Liver (tissue), 9 donors: ENCODE results near the gene SP3. TPM values are rescaled to one million over a fixed set of nuclear protein-coding genes. Genes with fewer than 3 reads are reported as not detected.

ENCODE experiments used
- DNase-seq: peaks from one replicate; pipeline ENCODE4 v3.0.0-alpha.2; 2017; ENCODE audit warnings: low spot score
- H3K27ac ChIP-seq, 2 donors: one replicate each; pipeline ENCODE4 v1.7.0; 2013; ENCODE audit warnings: inconsistent platforms in 2 of 2, low read length in 2 of 2, control low read depth in 1 of 2, low read depth in 1 of 2, mild to moderate bottlenecking in 1 of 2
- H3K27me3 ChIP-seq, 4 donors: one replicate each; pipeline versions ENCODE4 v1.6.1 to v1.7.0; 2013; ENCODE audit warnings: low read length in 3 of 4, inconsistent platforms in 1 of 4, mild to moderate bottlenecking in 1 of 4, moderate library complexity in 1 of 4; ENCODE audit not compliant: control insufficient read depth in 4 of 4, insufficient read depth in 4 of 4
- H3K36me3 ChIP-seq, 4 donors: one replicate each; pipeline versions ENCODE4 v1.6.1 to v1.7.0; 2013; ENCODE audit warnings: low read length in 3 of 4, mild to moderate bottlenecking in 3 of 4, low read depth in 1 of 4, moderate library complexity in 1 of 4; ENCODE audit not compliant: control insufficient read depth in 4 of 4, insufficient read depth in 3 of 4
- H3K4me1 ChIP-seq, 4 donors: one replicate each; pipeline versions ENCODE4 v1.6.1 to v1.7.0; 2013; ENCODE audit warnings: low read length in 3 of 4, mild to moderate bottlenecking in 3 of 4, moderate library complexity in 1 of 4; ENCODE audit not compliant: control insufficient read depth in 4 of 4, insufficient read depth in 4 of 4
- H3K4me3 ChIP-seq, 3 donors: one replicate each; pipeline versions ENCODE4 v1.6.1 to v1.7.0; 2013; ENCODE audit warnings: low read length in 3 of 3, control low read depth in 1 of 3, low read depth in 1 of 3, mild to moderate bottlenecking in 1 of 3
- H3K9ac ChIP-seq, 2 donors: one replicate each; pipeline ENCODE4 v1.7.0; 2013; ENCODE audit warnings: low read length in 2 of 2, mild to moderate bottlenecking in 2 of 2, moderate library complexity in 2 of 2, control low read depth in 1 of 2, low read depth in 1 of 2
- H3K9me3 ChIP-seq, 4 donors: one replicate each; pipeline versions ENCODE4 v1.6.1 to v1.7.0; 2013; ENCODE audit warnings: low read length in 3 of 4; ENCODE audit not compliant: control insufficient read depth in 4 of 4
- ATF3 ChIP-seq: IDR thresholded peaks from 2 replicates; pipeline ENCODE4 v1.6.1; 2016; ENCODE audit warnings: antibody characterized with exemption
- CTCF ChIP-seq: fragments of 150-350 bp; IDR thresholded peaks from 2 replicates; pipeline ENCODE4 v1.5.1; 2017; ENCODE audit warnings: improper control_type of control experiment, low read depth, low read length; ENCODE audit not compliant: missing input control
- EGR1 ChIP-seq, 2 donors: IDR thresholded peaks; 2 replicates each; pipeline ENCODE4 v1.6.1; 2016 to 2018; ENCODE audit warnings: antibody characterized with exemption in 2 of 2, low read depth in 2 of 2
- FOXA1 ChIP-seq: IDR thresholded peaks from 2 replicates; pipeline ENCODE4 v1.6.1; 2016; ENCODE audit warnings: antibody characterized with exemption
- FOXA2 ChIP-seq: IDR thresholded peaks from 2 replicates; pipeline ENCODE4 v1.6.1; 2016; ENCODE audit warnings: antibody characterized with exemption
- GABPA ChIP-seq, 2 donors: IDR thresholded peaks in 1 of 2; conservative IDR thresholded peaks in 1 of 2; 2 replicates each; pipeline ENCODE4 v1.6.1; 2016; ENCODE audit warnings: antibody characterized with exemption in 2 of 2, mild to moderate bottlenecking in 1 of 2, moderate library complexity in 1 of 2
- HNF4A ChIP-seq, 2 donors: conservative IDR thresholded peaks; 2 replicates each; pipeline ENCODE4 v1.6.1; 2016; ENCODE audit warnings: antibody characterized with exemption in 2 of 2, mild to moderate bottlenecking in 2 of 2
- HNF4G ChIP-seq: IDR thresholded peaks from 2 replicates; pipeline ENCODE4 v1.6.1; 2016; ENCODE audit warnings: antibody characterized with exemption
- JUND ChIP-seq, 2 donors: IDR thresholded peaks; 2 replicates each; pipeline ENCODE4 v1.6.1; 2016; ENCODE audit warnings: antibody characterized with exemption in 2 of 2
- NR2F2 ChIP-seq: IDR thresholded peaks from 2 replicates; pipeline ENCODE4 v1.6.1; 2016; ENCODE audit warnings: antibody characterized with exemption
- RAD21 ChIP-seq, 2 donors: IDR thresholded peaks; 2 replicates each; pipeline ENCODE4 v1.6.1; 2016; ENCODE audit warnings: antibody characterized with exemption in 2 of 2, mild to moderate bottlenecking in 2 of 2
- REST ChIP-seq: IDR thresholded peaks from 2 replicates; pipeline ENCODE4 v1.6.1; 2016; ENCODE audit warnings: antibody characterized with exemption, mild to moderate bottlenecking
- RXRA ChIP-seq, 2 donors: IDR thresholded peaks; 2 replicates each; pipeline ENCODE4 v1.6.1; 2017 to 2018; ENCODE audit warnings: antibody characterized with exemption in 2 of 2, mild to moderate bottlenecking in 1 of 2
- TAF1 ChIP-seq: conservative IDR thresholded peaks from 2 replicates; pipeline ENCODE4 v1.6.1; 2016; ENCODE audit warnings: antibody characterized with exemption, mild to moderate bottlenecking
- YY1 ChIP-seq: IDR thresholded peaks from 2 replicates; pipeline ENCODE4 v1.6.1; 2016; ENCODE audit warnings: antibody characterized with exemption, mild to moderate bottlenecking
- ZBTB33 ChIP-seq: IDR thresholded peaks from 2 replicates; pipeline ENCODE4 v1.6.1; 2016; ENCODE audit warnings: antibody characterized with exemption
- WGBS: extraction: QIAGEN DNeasy Blood & Tissue Kit; methylation state at CpG from one replicate; pipeline ENCODE4 v1.1.7; 2013; 5-methylcytosine and 5-hydroxymethylcytosine counted together
- polyA plus RNA-seq, 2 donors: library from polyadenylated mRNA; stranded (reverse) in 1 of 2; unstranded in 1 of 2; fragments of 200-250 nt in 1 of 2; fragments of >200 nt in 1 of 2; fragmentation: Nextera tagmentation in 1 of 2; extraction: Ambion mirVana in 1 of 2; gene quantifications; one replicate each; pipeline versions ENCODE4 v1.2.1 to v1.2.3, GENCODE V29; 2013 to 2015
- total RNA-seq, 2 donors: library from RNA; depleted of rRNA; stranded (reverse); fragments of >200 nt; gene quantifications; one replicate each; pipeline ENCODE4 v1.2.3, GENCODE V29; 2014
- donor health status: healthy.
- donor health status: healthy.
- donor health status: healthy.
- donor health status: healthy.
- donor health status: healthy.

SP3 gene
- total and polyA plus RNA-seq, 4 donors, result 10.0 to 83.7 (median 33.2) TPM

- H3K27me3 ChIP-seq, result no peaks in the 10 kb centered on the region
- peak overlapping the region; percentile 98 to 100 for H3K27ac ChIP-seq
- WGBS, result 15% methylated on average over 4 of the region's 4 CpGs
- H3K36me3 ChIP-seq, result no peaks in the 10 kb centered on the region
- H3K4me1 ChIP-seq, result peaks cover 3 to 43% (median 30%) of the 10 kb centered on the region in 4 donors
- no peak for TF ChIP-seq HNF4G
- no peak for TF ChIP-seq JUND (IDR thresholded peaks at IDR 0.05)
- TF ChIP-seq RXRA (IDR thresholded peaks at IDR 0.05), result no peak
- no peak for TF ChIP-seq ATF3
- no peak for TF ChIP-seq RAD21 (IDR thresholded peaks at IDR 0.05)
- no peak for TF ChIP-seq NR2F2
- no peak for TF ChIP-seq EGR1 (IDR thresholded peaks at IDR 0.05; ENCODE audit: low read depth in 2 of 2)
- no peak for TF ChIP-seq FOXA1
- TF ChIP-seq ZBTB33, result no peak
- no peak for TF ChIP-seq HNF4A (conservative IDR thresholded peaks at IDR 0.05)
- no peak for TF ChIP-seq YY1
- TF ChIP-seq FOXA2, result no peak
- TF ChIP-seq CTCF, result no peak
- H3K9me3 ChIP-seq, result no peaks in the 10 kb centered on the region
- no peak for DNase-seq
- H3K9ac ChIP-seq, result peak overlapping the region; percentile 84 to 87
- H3K4me3 ChIP-seq, result peak overlapping the region; percentile 73 to 97 (median 83)
Observed at GRCh38 chr2:173962583-173963110, 2.5 kb downstream of the SP3 start.

GRCh38 chr2:173962031-173962430, 3.1 kb downstream of the SP3 start:
- Histone ChIP-seq H3K36me3 (no peaks in the 10 kb centered on the region), H3K9ac (peak overlapping the region; percentile 20 to 87), H3K27ac (peak overlapping the region; percentile 15 to 33), H3K4me1 (peaks cover 5 to 48% (median 31%) of the 10 kb centered on the region in 4 donors), H3K27me3 (no peaks in the 10 kb centered on the region), H3K4me3 (peak overlapping the region in 2 of 3 donors; percentile 18 to 97), H3K9me3 (no peaks in the 10 kb centered on the region)
- TF ChIP-seq HNF4G (no peak), TAF1 (no peak), FOXA2 (no peak), GABPA (IDR thresholded peaks at IDR 0.05 in 1 of 2, conservative IDR thresholded peaks at IDR 0.05 in 1 of 2) (no peak), YY1 (no peak), REST (no peak)
- WGBS, result 41% methylated on average over 1 of the region's 1 CpG
- no peak for DNase-seq
